Embryonic facial prominence (tissue), 1 donor: ENCODE results near the gene PELI2.

Experiments
- DNase-seq: peaks from one replicate; pipeline ENCODE4 v3.0.0-alpha.2; 2016; ENCODE audit errors: extremely low spot score

Gene PELI2

DNA sequence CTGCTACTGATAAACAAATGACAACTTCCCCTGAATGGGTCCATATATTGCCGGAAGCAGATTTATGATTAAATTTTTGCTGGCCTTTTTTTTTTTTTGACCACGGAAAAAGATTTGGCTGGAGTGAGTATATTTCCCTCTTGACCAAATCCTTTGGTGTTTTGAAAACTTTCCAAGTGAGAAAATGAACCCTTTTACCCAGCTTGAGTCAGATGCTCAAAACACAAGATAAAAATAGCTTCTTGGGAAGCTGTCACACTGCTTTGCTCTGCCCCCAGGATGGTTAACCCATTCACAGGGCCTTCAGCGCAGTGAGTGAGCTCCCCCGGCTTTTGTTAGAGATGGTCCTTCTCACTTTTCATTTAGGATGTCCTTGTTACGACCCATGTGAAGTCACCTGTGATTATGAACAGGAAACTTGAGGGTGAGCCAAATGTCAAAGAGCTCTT, 224.3 kb downstream of the PELI2 start:
- no peak for DNase-seq

DNA sequence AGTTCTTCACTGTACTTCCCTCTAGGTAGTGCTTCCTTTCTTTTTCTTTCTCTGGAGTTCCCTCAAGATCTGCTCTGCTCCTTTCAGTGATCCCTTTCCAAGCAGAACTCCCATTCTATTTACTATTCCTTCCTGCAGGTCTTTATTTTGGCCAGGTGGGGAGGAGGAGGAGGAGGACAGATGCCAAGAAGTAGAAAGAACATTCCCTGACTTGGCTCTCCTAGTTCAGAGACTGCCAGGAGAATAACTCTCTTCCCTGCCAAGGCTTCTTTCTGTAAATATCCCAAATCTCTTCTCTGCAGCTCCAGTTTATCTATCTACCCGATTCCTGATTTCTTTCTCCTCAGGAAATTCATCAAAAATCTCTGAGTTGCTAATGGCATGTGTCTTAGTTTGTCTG, 231.7 kb downstream of the PELI2 start:
- DNase-seq: no peak
